Measurements from ENCODE around the gene MYEOV.

DNA sequence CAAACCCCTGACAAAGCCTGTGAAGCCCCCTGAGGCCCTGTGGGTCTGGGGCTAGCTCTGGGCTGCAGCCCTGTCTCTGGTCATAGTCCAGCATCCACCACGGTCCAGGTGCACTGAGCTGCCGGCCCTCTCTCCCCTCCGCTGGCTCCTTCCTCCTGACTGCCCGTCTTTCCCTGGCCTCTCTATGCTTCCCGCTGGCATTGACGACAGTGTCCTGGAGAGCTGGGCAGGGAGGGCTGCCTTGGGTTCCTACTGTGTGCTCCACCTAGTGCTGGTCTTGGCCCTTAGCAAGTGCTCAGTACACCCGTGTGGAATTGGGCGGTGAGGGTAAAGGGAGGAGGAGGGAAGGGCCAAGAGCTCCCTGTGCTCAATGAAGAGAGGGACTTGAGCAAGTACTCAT, 868 bp upstream of the MYEOV start:
- TF ChIP-seq, protein P1, sequence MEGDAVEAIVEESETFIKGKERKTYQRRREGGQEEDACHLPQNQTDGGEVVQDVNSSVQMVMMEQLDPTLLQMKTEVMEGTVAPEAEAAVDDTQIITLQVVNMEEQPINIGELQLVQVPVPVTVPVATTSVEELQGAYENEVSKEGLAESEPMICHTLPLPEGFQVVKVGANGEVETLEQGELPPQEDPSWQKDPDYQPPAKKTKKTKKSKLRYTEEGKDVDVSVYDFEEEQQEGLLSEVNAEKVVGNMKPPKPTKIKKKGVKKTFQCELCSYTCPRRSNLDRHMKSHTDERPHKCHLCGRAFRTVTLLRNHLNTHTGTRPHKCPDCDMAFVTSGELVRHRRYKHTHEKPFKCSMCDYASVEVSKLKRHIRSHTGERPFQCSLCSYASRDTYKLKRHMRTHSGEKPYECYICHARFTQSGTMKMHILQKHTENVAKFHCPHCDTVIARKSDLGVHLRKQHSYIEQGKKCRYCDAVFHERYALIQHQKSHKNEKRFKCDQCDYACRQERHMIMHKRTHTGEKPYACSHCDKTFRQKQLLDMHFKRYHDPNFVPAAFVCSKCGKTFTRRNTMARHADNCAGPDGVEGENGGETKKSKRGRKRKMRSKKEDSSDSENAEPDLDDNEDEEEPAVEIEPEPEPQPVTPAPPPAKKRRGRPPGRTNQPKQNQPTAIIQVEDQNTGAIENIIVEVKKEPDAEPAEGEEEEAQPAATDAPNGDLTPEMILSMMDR (IDR thresholded peaks at IDR 0.05; ENCODE audit: low read length), result no peak
- TF ChIP-seq EZH2phosphoT487 (IDR thresholded peaks at IDR 0.05; ENCODE audit: low read length), result no peak
- no peak for TF ChIP-seq EZH2 (optimal IDR thresholded peaks at IDR 0.05; ENCODE audit: low read depth, low read length)
